Colonic mucosa (tissue), 4 donors: ENCODE results near the gene SPATA18. TPM values are rescaled to one million over a fixed set of nuclear protein-coding genes. Genes with fewer than 3 reads are reported as not detected.

Experiments
- DNase-seq: peaks from one replicate; pipeline ENCODE4 v3.0.0-alpha.2; 2020
- H3K27ac ChIP-seq: fragments of 200-600 bp; one replicate; pipeline ENCODE4 v1.8.0; 2021
- H3K27me3 ChIP-seq: fragments of 200-600 bp; one replicate; pipeline ENCODE4 v1.8.0; 2021
- H3K36me3 ChIP-seq: fragments of 200-600 bp; one replicate; pipeline ENCODE4 v1.8.0; 2021
- H3K4me1 ChIP-seq: fragments of 200-600 bp; one replicate; pipeline ENCODE4 v1.8.0; 2021; ENCODE audit warnings: mild to moderate bottlenecking
- H3K4me3 ChIP-seq: fragments of 200-600 bp; one replicate; pipeline ENCODE4 v1.8.0; 2021
- H3K9ac ChIP-seq, 2 donors: one replicate each; pipeline ENCODE4 v1.7.0; 2013; ENCODE audit warnings: control low read depth in 2 of 2, low read depth in 2 of 2, low read length in 2 of 2
- H3K9me3 ChIP-seq: fragments of 200-600 bp; one replicate; pipeline ENCODE4 v1.8.0; 2021
- intact Hi-C: fragments of 100-400 bp; cut with DNase I; formaldehyde crosslinking; loops from one replicate; pipeline ENCODE4 v1.14.1; 2022
- total RNA-seq, 2 donors: library from RNA; stranded (reverse); fragmentation: NEBNext Ultra II Directional in 1 of 2; extraction: Animal tissue kit (Norgen Biotek cat#: 25700) in 1 of 2; gene quantifications; one replicate each; pipeline ENCODE4 v1.2.1, GENCODE V29; 2021
- TF ChIP-seq, protein P1 (sequence below): fragments of 200-600 bp; IDR thresholded peaks from one replicate; pipeline ENCODE4 v1.8.0; 2022; ENCODE audit warnings: antibody characterized with exemption, mild to moderate bottlenecking
- donor health status: healthy.
- donor health status: DM: no; HTN: no; CAD: no.
- donor health status: DM: no; HTN: no; CAD: no.

SPATA18 gene
- total RNA-seq, 2 donors from 2014 or later, result 9.8 to 14.6 TPM

DNA sequence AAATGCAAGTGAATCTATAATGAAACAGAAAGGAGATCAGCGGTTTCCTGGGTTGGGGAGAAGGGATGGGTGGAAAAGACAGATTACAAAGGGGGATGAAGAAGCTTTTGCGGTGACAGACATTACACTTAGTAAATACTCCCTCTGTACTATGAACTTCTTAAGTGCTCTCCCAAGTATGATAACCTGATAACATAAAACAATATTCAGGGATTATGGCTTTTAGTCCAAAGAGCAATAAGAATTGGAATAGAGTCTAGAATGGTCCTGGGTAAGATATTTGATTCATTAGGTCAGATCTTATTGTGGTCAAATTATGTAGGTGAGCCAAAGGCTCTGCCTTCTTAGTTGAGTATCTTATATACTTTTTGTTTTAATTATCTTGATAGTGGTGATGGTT, 40.1 kb upstream of the SPATA18 start:
- no peak for DNase-seq

DNA sequence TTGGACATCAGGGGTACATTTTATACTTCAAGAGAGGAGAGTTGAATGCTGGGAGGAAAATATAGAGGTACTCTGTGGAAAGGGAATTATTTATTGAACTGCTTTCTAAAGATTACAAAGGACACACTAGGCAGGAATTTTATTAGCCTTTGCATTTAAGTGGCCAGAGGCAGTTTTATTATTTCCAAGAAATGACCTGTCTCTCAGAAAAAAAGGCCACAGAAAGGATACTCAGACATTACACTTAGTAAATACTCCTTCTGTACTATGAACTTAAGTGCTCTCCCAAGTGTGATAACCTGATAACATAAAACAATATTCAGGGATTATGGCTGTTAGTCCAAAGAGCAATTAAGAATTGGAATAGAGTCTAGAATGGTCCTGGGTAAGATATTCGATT, 38.5 kb upstream of the SPATA18 start:
- H3K27ac ChIP-seq, result peak overlapping the region; percentile 21
- no peaks in the 10 kb centered on the region for H3K9me3 ChIP-seq
- no peak overlapping the region for H3K4me3 ChIP-seq
- TF ChIP-seq, protein P1, sequence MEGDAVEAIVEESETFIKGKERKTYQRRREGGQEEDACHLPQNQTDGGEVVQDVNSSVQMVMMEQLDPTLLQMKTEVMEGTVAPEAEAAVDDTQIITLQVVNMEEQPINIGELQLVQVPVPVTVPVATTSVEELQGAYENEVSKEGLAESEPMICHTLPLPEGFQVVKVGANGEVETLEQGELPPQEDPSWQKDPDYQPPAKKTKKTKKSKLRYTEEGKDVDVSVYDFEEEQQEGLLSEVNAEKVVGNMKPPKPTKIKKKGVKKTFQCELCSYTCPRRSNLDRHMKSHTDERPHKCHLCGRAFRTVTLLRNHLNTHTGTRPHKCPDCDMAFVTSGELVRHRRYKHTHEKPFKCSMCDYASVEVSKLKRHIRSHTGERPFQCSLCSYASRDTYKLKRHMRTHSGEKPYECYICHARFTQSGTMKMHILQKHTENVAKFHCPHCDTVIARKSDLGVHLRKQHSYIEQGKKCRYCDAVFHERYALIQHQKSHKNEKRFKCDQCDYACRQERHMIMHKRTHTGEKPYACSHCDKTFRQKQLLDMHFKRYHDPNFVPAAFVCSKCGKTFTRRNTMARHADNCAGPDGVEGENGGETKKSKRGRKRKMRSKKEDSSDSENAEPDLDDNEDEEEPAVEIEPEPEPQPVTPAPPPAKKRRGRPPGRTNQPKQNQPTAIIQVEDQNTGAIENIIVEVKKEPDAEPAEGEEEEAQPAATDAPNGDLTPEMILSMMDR, result no peak
- intact Hi-C loops, result no loop called here
- no peaks in the 10 kb centered on the region for H3K36me3 ChIP-seq
- no peak for DNase-seq
- H3K9ac ChIP-seq, result no peak overlapping the region
- H3K27me3 ChIP-seq, result no peaks in the 10 kb centered on the region
- H3K4me1 ChIP-seq, result no peaks in the 10 kb centered on the region

More for the DNA sequence above, 40.1 kb upstream of the SPATA18 start:
- H3K4me3 ChIP-seq, result no peak overlapping the region
- peak overlapping the region; percentile 21 for H3K27ac ChIP-seq
- no peak overlapping the region for H3K9ac ChIP-seq
- H3K4me1 ChIP-seq, result no peaks in the 10 kb centered on the region
- H3K27me3 ChIP-seq, result no peaks in the 10 kb centered on the region
- no peaks in the 10 kb centered on the region for H3K36me3 ChIP-seq
- TF ChIP-seq, protein P1, result no peak
- intact Hi-C loops, result no loop called here
- H3K9me3 ChIP-seq, result no peaks in the 10 kb centered on the region

DNA sequence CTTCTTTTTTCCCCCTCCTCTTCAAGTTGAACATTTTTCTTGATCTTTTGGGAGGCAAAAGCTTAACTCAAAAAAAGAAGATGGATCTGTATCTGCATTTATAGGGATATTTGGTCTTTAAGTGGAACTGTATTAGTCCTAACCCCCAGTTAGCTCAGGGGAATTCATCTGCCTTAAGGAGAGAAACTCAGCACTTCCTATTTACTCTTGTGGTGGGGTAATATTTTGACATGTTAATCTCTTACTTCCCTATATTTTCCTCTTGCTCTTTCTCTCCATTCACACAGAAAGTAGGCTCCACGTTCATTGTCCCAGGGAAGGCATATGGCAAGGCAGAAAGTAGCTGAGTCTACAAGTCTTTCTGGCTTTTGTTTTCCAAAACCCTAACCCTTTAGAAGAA, 36.2 kb upstream of the SPATA18 start:
- intact Hi-C loops, result no loop called here
- no peak overlapping the region for H3K9ac ChIP-seq
- no peak for DNase-seq
- H3K9me3 ChIP-seq, result no peaks in the 10 kb centered on the region
- TF ChIP-seq, protein P1, result no peak
- H3K36me3 ChIP-seq, result no peaks in the 10 kb centered on the region
- H3K4me1 ChIP-seq, result no peaks in the 10 kb centered on the region
- no peak overlapping the region for H3K27ac ChIP-seq
- no peak overlapping the region for H3K4me3 ChIP-seq
- no peaks in the 10 kb centered on the region for H3K27me3 ChIP-seq

DNA sequence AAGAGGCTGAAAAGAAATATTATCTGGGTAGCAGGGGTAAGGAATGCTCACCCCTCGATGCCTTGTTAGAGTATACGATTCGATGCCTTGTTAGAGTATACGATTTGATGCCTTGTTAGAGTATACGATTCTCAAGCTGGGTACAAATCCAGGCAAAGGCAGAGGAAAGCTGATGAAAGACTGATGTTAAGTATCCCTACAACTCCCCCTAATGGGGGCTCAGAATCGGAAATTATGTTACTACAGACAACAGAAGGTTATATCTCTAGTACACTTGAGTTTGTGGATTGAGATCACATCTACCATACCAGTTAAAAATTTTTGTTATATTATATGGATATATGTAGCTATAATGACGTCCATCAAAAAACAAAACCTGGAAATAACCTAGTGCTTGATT, 35.7 kb upstream of the SPATA18 start:
- intact Hi-C loops, result no loop called here
- Histone ChIP-seq H3K36me3 (no peaks in the 10 kb centered on the region), H3K27ac (no peak overlapping the region), H3K4me3 (no peak overlapping the region), H3K9ac (no peak overlapping the region), H3K4me1 (no peaks in the 10 kb centered on the region), H3K9me3 (no peaks in the 10 kb centered on the region), H3K27me3 (no peaks in the 10 kb centered on the region)
- no peak for DNase-seq
- TF ChIP-seq, protein P1, result no peak

DNA sequence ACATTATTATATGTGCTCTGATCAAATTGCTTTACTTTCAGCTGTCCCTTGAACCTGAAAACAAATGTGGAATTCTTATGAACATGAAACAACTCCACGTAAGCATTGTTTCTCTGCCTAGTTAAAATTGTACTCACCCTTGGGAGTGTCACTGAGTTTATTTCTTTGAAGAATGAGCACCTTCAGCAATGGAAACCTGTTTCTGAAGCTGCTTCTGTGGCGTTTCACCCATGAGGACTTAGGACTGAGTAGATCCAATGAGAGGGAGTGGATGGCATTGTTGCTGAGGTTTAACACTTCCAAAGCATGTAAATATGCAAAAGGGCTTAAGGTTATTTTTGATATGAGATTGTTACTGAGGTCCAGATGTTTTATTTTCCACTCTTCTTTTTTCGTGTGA, 34.1 kb upstream of the SPATA18 start:
- Histone ChIP-seq H3K27me3 (no peaks in the 10 kb centered on the region), H3K4me3 (no peak overlapping the region), H3K36me3 (no peaks in the 10 kb centered on the region), H3K4me1 (no peaks in the 10 kb centered on the region), H3K9ac (peak overlapping the region in 1 of 2 donors; percentile 1), H3K9me3 (no peaks in the 10 kb centered on the region), H3K27ac (peak overlapping the region; percentile 34)
- intact Hi-C loops, result no loop called here
- DNase-seq, result peak; percentile 24
- TF ChIP-seq, protein P1, result no peak

DNA sequence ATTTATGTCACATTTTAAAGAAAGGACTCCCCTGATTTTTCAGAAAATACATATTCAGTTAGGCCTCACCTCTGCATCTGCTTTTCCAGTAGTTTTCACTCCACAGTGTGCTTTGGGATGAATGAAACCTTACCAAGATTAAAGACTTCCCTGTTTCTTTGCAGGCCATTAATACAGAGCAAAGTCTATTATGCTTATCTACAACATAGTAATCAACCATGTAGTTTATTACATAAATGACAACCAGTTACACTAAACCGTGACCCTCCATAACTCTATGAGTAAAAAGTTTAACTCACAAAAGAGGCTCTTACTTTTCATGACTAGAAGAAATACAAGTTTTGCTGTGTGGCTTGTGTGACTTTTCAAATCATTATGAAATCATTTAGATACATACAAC, 33.3 kb upstream of the SPATA18 start:
- H3K4me3 ChIP-seq, result no peak overlapping the region
- TF ChIP-seq, protein P1, result no peak
- H3K36me3 ChIP-seq, result no peaks in the 10 kb centered on the region

More for the DNA sequence above, 33.3 kb upstream of the SPATA18 start:
- peak overlapping the region; percentile 34 for H3K27ac ChIP-seq
- intact Hi-C loops, result no loop called here
- no peaks in the 10 kb centered on the region for H3K4me1 ChIP-seq
- no peaks in the 10 kb centered on the region for H3K9me3 ChIP-seq
- H3K9ac ChIP-seq, result no peak overlapping the region
- DNase-seq, result no peak
- no peaks in the 10 kb centered on the region for H3K27me3 ChIP-seq
